H9 (cell line): Measurements from ENCODE around the gene MAP3K20. TPM values are rescaled to one million over a fixed set of nuclear protein-coding genes. Genes with fewer than 3 reads are reported as not detected.

ENCODE experiments used
- DNase-seq: peaks from one replicate; pipeline ENCODE4 v3.0.0-alpha.2; 2017
- H2AFZ ChIP-seq: one replicate; pipeline ENCODE4 v1.6.1; 2013; ENCODE audit warnings: mild to moderate bottlenecking, low read length, control low read depth, moderate library complexity
- H2AK5ac ChIP-seq: 2 replicates; pipeline ENCODE4 v1.6.1; 2013; ENCODE audit warnings: low read length, control low read depth, mixed read lengths; ENCODE audit not compliant: insufficient read length
- H2BK120ac ChIP-seq: one replicate; pipeline ENCODE4 v1.6.1; 2013; ENCODE audit warnings: low read depth, mild to moderate bottlenecking, low read length, control low read depth, inconsistent platforms; ENCODE audit not compliant: poor library complexity, severe bottlenecking
- H2BK12ac ChIP-seq: 2 replicates; pipeline ENCODE4 v1.6.1; 2013; ENCODE audit warnings: low read length, control low read depth, mixed read lengths, low read depth; ENCODE audit not compliant: insufficient read length
- H2BK15ac ChIP-seq: 2 replicates; pipeline ENCODE4 v1.6.1; 2013; ENCODE audit warnings: low read depth, low read length, control low read depth
- H2BK20ac ChIP-seq: one replicate; pipeline ENCODE4 v1.6.1; 2013; ENCODE audit warnings: low read depth, mild to moderate bottlenecking, low read length, control low read depth, inconsistent platforms; ENCODE audit not compliant: poor library complexity, severe bottlenecking
- H2BK5ac ChIP-seq: 2 replicates; pipeline ENCODE4 v1.6.1; 2013; ENCODE audit warnings: low read length, control low read depth, mixed read lengths; ENCODE audit not compliant: insufficient read length
- H3K14ac ChIP-seq: 2 replicates; pipeline ENCODE4 v1.6.1; 2013; ENCODE audit warnings: low read length, control low read depth; ENCODE audit not compliant: insufficient read depth
- H3K18ac ChIP-seq: 2 replicates; pipeline ENCODE4 v1.6.1; 2013; ENCODE audit warnings: low read depth, mild to moderate bottlenecking, mixed read lengths, low read length, control low read depth; ENCODE audit not compliant: insufficient read length
- H3K23ac ChIP-seq: 2 replicates; pipeline ENCODE4 v1.6.1; 2013; ENCODE audit warnings: low read length, control low read depth, mixed read lengths, low read depth; ENCODE audit not compliant: insufficient read length
- H3K23me2 ChIP-seq: 2 replicates; pipeline ENCODE4 v1.6.1; 2013; ENCODE audit warnings: low read depth, mild to moderate bottlenecking, mixed read lengths, low read length, control low read depth; ENCODE audit not compliant: insufficient read length, poor library complexity, severe bottlenecking
- H3K27ac ChIP-seq: 2 replicates; pipeline ENCODE4 v1.5.1; 2013; ENCODE audit warnings: low read length, control low read depth, mixed read lengths, low read depth; ENCODE audit not compliant: insufficient read length
- H3K27me3 ChIP-seq: 2 replicates; pipeline ENCODE4 v1.6.1; 2013; ENCODE audit warnings: low read length, control low read depth, inconsistent platforms; ENCODE audit not compliant: insufficient read depth
- H3K4ac ChIP-seq: 2 replicates; pipeline ENCODE4 v1.6.1; 2013; ENCODE audit warnings: low read depth, mild to moderate bottlenecking, control low read depth, inconsistent platforms, low read length, moderate library complexity
- H3K4me1 ChIP-seq: 2 replicates; pipeline ENCODE4 v1.6.1; 2013; ENCODE audit warnings: low read length, control low read depth, inconsistent platforms; ENCODE audit not compliant: insufficient read depth
- H3K4me2 ChIP-seq: 2 replicates; pipeline ENCODE4 v1.6.1; 2013; ENCODE audit warnings: low read length, control low read depth, mixed read lengths; ENCODE audit not compliant: insufficient read length, insufficient read depth
- H3K56ac ChIP-seq: 2 replicates; pipeline ENCODE4 v1.6.1; 2013; ENCODE audit warnings: low read depth, mild to moderate bottlenecking, mixed read lengths, low read length, control low read depth; ENCODE audit not compliant: insufficient read length
- H3K79me1 ChIP-seq: 2 replicates; pipeline ENCODE4 v1.6.1; 2013; ENCODE audit warnings: low read depth, mild to moderate bottlenecking, moderate library complexity, low read length, control low read depth, inconsistent platforms; ENCODE audit not compliant: insufficient read depth, poor library complexity, severe bottlenecking
- H3K79me2 ChIP-seq: 2 replicates; pipeline ENCODE4 v1.6.1; 2013; ENCODE audit warnings: low read length, control low read depth, inconsistent platforms; ENCODE audit not compliant: insufficient read depth
- H3K9ac ChIP-seq: 2 replicates; pipeline ENCODE4 v1.6.1; 2013; ENCODE audit warnings: low read length, control low read depth, mixed read lengths; ENCODE audit not compliant: insufficient read length; ENCODE audit errors: extremely low read depth
- H3K9me3 ChIP-seq: one replicate; pipeline ENCODE4 v1.6.1; 2013; ENCODE audit warnings: low read depth, low read length, inconsistent platforms; ENCODE audit not compliant: control insufficient read depth
- H3T11ph ChIP-seq: one replicate; pipeline ENCODE4 v1.6.1; 2013; ENCODE audit warnings: mild to moderate bottlenecking, low read length, control low read depth, inconsistent platforms
- H4K20me1 ChIP-seq: one replicate; pipeline ENCODE4 v1.6.1; 2013; ENCODE audit not compliant: control insufficient read depth, insufficient read length, insufficient read depth
- H4K5ac ChIP-seq: 2 replicates; pipeline ENCODE4 v1.6.1; 2013; ENCODE audit warnings: low read depth, mild to moderate bottlenecking, mixed read lengths, low read length, control low read depth; ENCODE audit not compliant: insufficient read length
- H4K8ac ChIP-seq: replicated peaks from 2 replicates; pipeline ENCODE4 v1.6.1; 2013; ENCODE audit warnings: low read length, control low read depth, mixed read lengths, low read depth; ENCODE audit not compliant: insufficient read length
- H4K91ac ChIP-seq: 2 replicates; pipeline ENCODE4 v1.6.1; 2013; ENCODE audit warnings: low read depth, mild to moderate bottlenecking, moderate library complexity, mixed read lengths, low read length, control low read depth; ENCODE audit not compliant: insufficient read length
- H3K27ac Mint-ChIP-seq, 3 experiments: 2 replicates in 2 of 3; 3 replicates in 1 of 3; pipeline ENCODE4 v1.8.0; 2020 to 2021; ENCODE audit warnings: mixed read lengths in 3 of 3, mild to moderate bottlenecking in 1 of 3, moderate library complexity in 1 of 3
- H3K27me3 Mint-ChIP-seq: 2 replicates; pipeline ENCODE4 v1.8.0; 2021; ENCODE audit warnings: low read depth, mild to moderate bottlenecking, moderate library complexity, mixed read lengths
- H3K36me3 Mint-ChIP-seq, 3 experiments: 2 replicates in 2 of 3; 3 replicates in 1 of 3; pipeline ENCODE4 v1.8.0; 2020 to 2021; ENCODE audit warnings: low read depth in 3 of 3, mixed read lengths in 3 of 3; ENCODE audit not compliant: insufficient read depth in 1 of 3
- H3K4me1 Mint-ChIP-seq, 2 experiments: 2 replicates each; pipeline ENCODE4 v1.8.0; 2020; ENCODE audit warnings: mixed read lengths in 2 of 2
- H3K4me3 Mint-ChIP-seq, 2 experiments: 2 replicates in 1 of 2; 3 replicates in 1 of 2; pipeline ENCODE4 v1.8.0; 2020 to 2021; ENCODE audit warnings: mild to moderate bottlenecking in 2 of 2, mixed read lengths in 2 of 2, moderate library complexity in 1 of 2
- H3K9me3 Mint-ChIP-seq, 2 experiments: 2 replicates in 1 of 2; 3 replicates in 1 of 2; pipeline ENCODE4 v1.8.0; 2020; ENCODE audit warnings: mild to moderate bottlenecking in 2 of 2, mixed read lengths in 2 of 2, moderate library complexity in 1 of 2
- CTCF ChIP-seq: fragments of 200-600 bp; sonication (generic); conservative IDR thresholded peaks from 3 replicates; pipeline ENCODE4 v1.8.0; 2021; ENCODE audit warnings: antibody characterized with exemption, mild to moderate bottlenecking
- WGBS: extraction: QIAGEN DNeasy Blood & Tissue Kit; methylation state at CpG from one replicate; pipeline ENCODE4 v1.1.7; 2013; ENCODE audit warnings: missing lambda C conversion rate, low lambda C conversion rate, mixed read lengths; ENCODE audit not compliant: insufficient read length; ENCODE audit errors: extremely low coverage; 5-methylcytosine and 5-hydroxymethylcytosine counted together
- total RNA-seq: library from RNA; stranded (reverse); gene quantifications from 2 replicates; pipeline ENCODE4 v1.2.1, GENCODE V29; 2021

Gene MAP3K20
- total RNA-seq, 1 experiment from 2014 or later, result 8.7 TPM

- Histone ChIP-seq H4K20me1 (no peaks in the 10 kb centered on the region), H3K4ac (no peak overlapping the region), H3K4me2 (no peak overlapping the region), H3K56ac (no peak overlapping the region), H3K14ac (no peak overlapping the region), H3T11ph (no peak overlapping the region), H3K23me2 (no peaks in the 10 kb centered on the region), H2BK20ac (no peak overlapping the region), H3K9me3 (no peaks in the 10 kb centered on the region), H2BK120ac (no peak overlapping the region), H2BK12ac (no peak overlapping the region), H3K18ac (no peak overlapping the region), H3K27me3 (no peaks in the 10 kb centered on the region), H2BK15ac (no peak overlapping the region), H3K27ac (no peak overlapping the region), H3K79me2 (no peaks in the 10 kb centered on the region), H3K4me1 (peaks cover 16% of the 10 kb centered on the region; the same call in 1 of the 2 replicates), H3K9ac (no peak overlapping the region), H4K5ac (no peak overlapping the region), H4K8ac (no peak overlapping the region), H3K79me1 (no peaks in the 10 kb centered on the region), H2AK5ac (no peak overlapping the region), H2AFZ (no peak overlapping the region), H3K23ac (no peak overlapping the region), H4K91ac (no peak overlapping the region), H2BK5ac (no peak overlapping the region)
- no peak overlapping the region for H3K27ac Mint-ChIP-seq
- H3K27me3 Mint-ChIP-seq, result no peaks in the 10 kb centered on the region
- no CpG with 5 or more reads among the region's 7 CpGs for WGBS
- peak; percentile 48 for TF ChIP-seq CTCF
- no peak for DNase-seq
- H3K9me3 Mint-ChIP-seq, result no peaks in the 10 kb centered on the region
- H3K36me3 Mint-ChIP-seq, result no peaks in the 10 kb centered on the region
- H3K4me3 Mint-ChIP-seq, result no peak overlapping the region
- H3K4me1 Mint-ChIP-seq, result peaks cover 37 to 38% of the 10 kb centered on the region in 2 experiments
These were observed 122.7 kb downstream of the MAP3K20 start for GRCh38 chr2:173198327-173198726.
